Activated CD4-positive, CD25-positive, alpha-beta regulatory T cell (primary cell): ENCODE measurements around the gene GALNS.
"Not testable (repeated sequence)": the region's sequence is repeated elsewhere in the genome, so short reads cannot be mapped to it uniquely, and the experiment has no call there.

Source experiments
- DNase-seq, 4 experiments: peaks; one replicate each; lab custom pipeline; 2025; lab: John Stamatoyannopoulos, UW

The GALNS gene, protein sequence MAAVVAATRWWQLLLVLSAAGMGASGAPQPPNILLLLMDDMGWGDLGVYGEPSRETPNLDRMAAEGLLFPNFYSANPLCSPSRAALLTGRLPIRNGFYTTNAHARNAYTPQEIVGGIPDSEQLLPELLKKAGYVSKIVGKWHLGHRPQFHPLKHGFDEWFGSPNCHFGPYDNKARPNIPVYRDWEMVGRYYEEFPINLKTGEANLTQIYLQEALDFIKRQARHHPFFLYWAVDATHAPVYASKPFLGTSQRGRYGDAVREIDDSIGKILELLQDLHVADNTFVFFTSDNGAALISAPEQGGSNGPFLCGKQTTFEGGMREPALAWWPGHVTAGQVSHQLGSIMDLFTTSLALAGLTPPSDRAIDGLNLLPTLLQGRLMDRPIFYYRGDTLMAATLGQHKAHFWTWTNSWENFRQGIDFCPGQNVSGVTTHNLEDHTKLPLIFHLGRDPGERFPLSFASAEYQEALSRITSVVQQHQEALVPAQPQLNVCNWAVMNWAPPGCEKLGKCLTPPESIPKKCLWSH

DNA sequence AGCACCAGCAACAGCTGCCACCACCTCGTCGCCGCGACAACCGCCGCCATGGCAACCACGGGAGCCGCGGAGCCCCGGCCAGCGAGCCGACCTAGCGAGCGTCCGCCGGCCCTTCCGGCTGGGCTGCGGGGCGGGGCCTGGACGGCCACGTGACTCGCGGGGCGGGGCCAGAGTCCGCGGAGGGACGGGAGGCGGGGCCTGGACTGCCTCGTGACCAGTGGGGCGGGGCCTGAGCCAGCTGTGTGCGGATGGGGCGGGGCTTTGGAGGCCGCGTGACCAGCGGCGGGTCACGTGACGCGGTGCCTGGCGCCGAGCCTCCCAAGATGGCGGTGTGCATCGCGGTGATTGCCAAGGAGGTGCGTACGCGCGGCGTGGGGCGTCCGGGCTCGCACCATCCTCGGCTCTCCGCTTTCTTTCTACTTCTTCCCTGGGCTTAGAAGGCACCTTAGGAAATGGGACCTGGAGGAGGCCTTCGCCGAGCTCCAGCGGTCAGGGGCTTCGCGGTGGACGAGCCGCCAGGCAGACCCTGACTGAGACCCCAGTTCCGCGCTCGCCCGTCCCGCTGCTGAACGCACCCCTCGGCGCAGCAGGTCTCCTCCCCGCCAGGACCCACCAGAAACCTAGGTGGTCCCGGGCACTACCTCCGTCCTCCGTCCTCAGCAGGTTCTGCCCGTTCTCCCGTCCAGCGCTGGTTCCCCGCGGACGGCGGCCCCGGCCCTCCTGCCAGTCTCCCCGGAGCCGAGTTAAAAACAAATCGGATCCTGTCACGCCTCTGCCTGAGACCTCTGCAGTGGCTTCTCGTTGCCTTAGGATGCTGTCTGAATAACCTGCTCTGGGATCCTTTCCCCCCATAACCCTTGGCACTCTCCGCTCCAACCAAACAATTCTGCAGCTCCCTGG is at the start of gene GALNS, which contains the start of gene TRAPPC2L:
Gene GALNS (minus strand): TSS at position 120 of the 900 bp plus-strand sequence. CDS start 70 bp downstream, at position 50.
Gene TRAPPC2L (plus strand): TSS at position 300 of the 900 bp plus-strand sequence. CDS start 24 bp downstream, at position 324.
- peak; percentile 98 to 99 (median 99) for DNase-seq

DNA sequence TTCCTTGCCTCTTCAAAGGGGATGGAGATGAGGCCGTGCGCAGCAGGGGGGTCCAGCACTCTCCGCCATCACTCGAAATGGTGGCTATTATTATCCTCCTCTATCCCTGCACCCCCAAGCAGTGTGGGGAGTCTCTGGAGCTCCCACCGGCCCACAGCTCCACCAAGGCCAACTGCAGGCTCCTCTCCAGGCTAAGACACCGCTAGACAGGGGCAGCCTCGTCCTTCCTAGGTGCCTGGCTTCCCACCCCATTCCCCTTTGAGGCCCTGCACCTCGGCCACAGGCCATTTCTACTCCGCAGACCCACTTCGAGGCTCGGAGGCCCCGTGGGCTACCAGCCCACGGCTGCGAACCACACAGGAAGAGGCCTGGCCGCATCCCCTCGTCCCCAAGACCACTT is 49.3 kb upstream of the GALNS start:
- no peak for DNase-seq

DNA sequence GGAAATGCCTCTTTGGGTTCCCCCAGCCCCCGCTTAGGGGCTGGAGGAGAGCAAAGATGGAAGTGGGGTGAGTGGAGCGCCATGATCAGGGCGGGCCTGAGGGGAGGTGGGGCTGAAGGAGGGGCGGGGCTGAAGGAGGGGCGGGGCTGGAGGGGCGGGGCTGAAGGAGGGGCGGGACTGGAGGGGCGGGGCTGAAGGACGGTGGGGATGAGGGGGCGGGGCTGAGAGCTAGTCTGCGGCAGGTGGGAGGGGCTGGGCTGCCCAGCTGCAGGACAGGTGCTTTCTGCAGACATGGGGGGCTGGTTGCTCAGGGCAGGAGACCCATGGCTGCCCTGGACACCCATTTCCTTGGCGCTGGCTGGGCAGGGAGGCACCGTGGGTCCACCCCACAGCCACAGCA is 48.8 kb upstream of the GALNS start:
- DNase-seq = no peak

DNA sequence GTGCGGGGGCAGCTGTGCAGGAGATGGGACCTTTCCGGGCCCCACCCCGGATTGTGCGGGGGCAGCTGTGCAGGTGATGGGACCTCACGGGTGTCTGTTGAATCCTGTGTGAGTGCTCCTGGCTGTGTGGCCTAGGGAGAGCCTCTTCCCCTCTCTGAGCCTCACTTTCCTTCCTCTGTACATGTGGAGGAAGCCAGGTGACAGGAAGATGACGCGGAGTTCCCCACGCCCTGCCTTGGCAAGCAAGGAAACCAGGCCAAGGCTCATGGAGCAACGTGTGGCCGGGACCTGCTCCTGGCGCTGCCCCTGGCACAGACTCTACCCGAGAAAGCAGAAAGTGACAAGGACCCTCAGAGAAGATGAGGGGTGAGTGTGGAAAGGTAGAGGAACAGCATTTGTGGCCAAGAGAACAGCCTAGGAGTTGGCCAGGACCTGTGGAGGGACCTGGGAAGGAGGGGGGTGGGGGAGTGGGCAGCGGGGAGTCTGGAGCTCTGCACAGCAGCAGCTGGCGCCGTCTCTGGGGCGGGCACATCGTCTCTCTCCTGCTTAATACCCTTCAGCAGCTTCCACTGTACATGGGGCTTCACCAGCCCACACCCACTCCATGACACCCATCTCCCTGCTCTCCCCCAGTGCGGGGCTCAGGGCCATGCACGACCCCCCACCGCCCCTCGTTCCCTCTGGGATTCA is 48.1 kb upstream of the GALNS start:
- no peak for DNase-seq

DNA sequence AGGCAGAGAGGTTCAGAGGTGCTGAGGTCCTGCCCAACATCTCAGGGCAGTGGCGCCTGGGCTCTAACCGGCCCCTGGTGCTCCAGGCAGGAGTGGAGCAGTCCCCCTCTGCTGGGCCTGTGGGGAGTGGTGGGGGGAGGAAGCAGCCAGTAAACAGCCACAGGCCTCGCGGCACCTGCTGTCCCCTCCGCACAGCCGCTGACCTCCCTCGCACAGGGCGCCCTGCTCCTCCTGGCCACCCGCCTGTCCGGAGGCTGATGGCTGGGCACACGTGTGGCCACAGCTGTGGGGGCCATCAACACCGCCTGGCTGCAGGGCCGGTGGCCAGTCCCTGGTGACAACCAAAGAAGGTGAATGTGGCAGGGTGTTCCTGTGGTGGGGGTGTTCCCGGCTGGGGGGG is 46.5 kb upstream of the GALNS start:
- DNase-seq = no peak

DNA sequence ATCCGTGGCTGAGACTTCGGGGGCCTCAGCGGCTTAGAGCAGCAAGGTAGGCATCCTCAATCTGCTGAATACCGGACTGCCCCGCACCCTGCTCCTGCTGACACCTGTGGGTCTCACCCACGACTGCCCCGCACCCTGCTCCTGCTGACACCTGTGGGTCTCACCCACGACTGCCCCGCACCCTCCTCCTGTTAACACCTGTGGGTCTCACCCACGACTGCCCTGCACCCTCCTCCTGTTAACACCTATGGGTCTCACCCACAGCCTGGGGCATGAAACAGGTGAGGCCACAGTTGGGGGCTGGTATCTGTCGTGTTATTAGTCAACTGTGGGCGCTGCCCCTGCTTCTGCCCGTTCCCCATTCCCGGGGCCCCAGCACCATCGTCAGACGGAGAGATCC is 46.0 kb upstream of the GALNS start:
- DNase-seq = no peak

DNA sequence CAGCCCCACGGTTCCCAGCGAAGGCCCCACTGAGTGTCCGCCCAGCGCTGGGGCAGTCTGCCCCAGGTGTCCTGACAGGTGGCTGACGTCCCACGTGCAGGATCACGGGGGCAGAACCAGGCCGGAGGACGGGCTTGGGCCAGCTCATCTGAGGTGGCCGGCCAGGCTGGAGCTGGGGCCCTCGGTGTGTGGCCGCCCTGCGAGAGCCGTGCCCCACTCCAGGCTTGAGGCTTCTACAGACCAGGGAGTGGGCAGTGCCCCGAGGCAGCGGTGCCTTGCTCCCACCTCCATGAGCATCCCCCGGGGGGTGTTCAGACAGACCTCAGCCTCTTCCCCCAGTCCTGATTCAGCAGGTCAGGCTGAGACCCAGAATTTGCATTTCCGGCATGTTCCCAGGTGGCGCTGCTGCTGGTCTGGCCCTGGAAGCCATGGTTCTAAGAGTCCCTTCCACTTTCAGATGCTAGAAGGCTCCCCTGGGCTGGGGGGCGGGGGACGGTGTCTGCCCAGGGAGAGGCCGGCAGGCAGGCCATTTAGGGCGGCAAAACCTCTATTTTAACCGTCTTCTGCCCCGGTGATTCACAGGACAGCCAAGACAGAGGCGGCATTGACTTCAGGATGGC is 45.1 kb upstream of the GALNS start:
- DNase-seq = no peak

DNA sequence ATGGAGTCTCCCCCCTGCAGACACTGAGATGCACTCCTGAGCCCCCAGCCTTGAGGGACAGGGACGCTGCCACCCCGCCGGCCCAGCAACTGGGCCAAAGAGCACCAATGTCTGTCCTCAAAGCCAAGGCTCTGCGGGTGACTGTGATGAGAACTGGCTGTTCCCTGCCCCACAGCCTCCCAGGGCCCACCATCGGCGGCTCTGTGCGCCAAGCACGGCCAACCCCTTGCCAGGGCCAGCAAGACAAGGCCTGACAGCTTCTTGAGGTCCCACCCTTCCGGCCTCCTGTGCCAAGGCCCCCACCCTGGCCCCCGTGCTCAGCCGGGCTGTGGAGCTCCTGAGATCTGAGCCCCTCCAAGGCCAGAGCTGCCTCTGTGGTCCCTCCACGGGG is 43.9 kb upstream of the GALNS start:
- no peak for DNase-seq

DNA sequence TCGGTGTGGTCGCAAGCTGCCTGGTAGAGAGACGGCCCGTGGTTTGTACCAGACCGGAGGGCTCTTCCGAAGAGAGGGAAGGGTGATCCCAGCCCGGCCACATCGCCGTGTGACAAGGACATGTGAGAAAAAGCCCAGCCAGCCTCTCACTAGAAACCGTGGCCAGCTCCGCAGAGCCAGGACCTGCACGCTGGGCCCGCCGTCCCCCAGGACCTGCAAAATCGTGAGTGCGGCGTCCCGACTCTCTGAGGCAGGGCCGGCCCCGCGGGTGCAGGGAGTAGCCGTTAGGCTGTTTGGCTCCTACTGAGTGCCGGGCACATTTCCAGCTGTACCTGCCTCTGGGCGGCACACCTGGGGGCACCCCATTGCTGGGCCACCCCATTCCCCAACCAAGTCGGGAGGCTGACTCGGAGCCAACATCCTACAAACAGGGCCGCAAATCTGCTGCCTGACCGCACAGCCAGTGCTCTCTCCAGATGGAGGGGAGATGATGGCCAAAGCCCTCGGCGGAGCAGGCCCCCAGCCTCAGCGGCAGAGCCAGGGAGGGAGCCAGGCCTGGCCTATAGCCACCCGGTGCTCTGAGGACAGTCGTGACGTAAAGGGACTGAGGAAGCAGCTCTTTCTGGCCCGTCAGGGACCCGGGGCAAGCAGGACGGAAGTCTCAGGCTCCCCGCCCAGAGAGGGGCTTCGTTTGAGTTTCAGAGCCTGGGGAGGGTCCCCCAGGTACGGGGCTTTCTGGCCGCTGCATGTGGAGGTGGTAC is 43.3 kb upstream of the GALNS start:
- DNase-seq = no peak

DNA sequence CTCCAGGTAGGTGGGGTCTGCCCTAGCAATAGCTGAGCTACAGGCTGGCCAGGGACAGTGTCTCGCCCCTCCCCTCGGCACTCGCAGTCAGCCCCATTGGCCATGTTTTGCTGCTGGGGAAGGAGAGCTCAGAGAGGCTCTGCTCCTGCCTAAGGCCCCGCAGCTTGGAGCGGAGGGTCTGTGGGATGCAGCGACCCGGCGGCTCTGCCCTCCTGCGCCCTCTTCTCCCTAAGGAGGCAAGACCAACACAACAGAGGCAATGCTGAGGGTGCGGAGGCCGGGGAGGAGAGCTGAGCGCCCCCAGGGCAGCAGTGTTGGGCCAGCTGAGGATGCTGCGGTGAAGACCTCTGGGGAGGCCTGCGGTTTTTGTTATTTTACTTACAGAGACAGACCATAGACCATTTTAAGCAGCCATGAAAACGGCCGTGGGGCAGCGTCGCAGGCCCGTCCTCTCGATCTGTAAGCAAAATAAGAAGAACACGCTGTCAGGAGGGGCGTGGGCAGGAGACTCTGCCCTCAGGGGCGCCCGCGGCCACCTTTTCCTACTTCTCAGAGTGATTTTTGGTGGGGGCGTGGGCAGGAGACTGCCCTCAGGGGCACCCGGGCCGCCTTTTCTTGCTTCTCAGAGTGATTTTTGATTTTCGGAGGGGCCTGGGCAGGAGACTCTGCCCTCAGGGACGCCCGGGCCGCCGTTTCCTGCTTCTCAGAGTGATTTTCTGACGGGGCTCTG is 41.1 kb upstream of the GALNS start:
- DNase-seq = no peak

DNA sequence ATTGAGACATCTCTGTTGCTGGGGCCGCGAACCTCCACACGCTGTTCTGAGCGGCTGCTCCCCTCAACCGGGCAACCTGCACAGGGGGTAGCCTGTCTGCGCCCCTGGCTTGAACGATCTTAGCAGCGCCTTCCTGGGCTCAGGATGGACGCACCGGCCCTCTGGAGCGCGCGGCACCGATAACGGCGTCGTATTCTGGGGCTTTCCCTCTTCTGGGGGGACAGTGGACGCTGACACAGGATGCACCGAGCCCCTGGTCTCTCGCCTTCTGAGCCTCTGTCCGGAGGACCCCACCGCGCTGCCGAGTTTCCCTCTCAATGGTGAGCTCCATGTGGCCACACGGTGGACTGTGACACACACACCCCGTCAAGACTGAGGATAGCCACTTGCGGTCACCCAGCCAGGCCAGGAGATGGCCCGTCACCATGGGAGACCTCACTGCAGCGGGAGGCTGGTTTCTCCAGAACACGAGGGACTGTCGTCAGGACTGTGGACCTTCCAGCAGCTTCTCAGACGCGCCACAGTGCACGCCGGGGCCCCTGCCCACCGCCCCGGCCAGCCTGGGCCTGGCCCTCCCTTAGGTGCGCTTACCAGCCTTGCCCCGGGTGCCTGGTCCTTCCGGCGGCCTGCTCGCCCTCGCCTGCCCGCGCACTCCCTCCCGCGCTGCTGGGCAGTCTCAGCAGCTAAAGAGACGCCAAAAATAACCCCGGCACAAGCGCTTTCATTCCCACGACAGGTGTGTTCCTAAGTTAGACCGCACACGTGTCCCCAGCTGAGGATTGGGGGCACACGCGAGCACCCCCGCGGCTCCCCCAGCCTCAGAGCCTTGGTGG is 39.7 kb upstream of the GALNS start:
- DNase-seq = no peak

DNA sequence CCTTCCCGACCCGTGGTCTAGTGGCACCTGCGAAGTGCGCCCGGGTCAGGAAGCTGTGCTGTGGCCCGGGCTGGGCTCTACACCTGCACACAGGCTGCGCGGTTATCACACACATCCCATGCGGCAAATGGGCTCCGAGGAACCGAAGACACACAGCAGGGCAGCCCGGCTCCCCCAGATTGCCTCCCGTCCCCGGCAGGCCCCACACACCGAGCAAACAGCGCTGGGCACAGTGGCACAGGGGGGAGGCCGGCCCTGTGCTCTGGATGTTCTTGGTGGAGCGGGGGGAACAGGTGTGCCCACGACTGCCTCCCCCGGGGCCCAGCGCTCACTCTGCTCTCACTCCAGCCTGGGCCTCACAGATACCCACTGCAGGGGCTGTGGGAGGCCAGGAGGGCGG is 38.6 kb upstream of the GALNS start:
- no peak for DNase-seq

DNA sequence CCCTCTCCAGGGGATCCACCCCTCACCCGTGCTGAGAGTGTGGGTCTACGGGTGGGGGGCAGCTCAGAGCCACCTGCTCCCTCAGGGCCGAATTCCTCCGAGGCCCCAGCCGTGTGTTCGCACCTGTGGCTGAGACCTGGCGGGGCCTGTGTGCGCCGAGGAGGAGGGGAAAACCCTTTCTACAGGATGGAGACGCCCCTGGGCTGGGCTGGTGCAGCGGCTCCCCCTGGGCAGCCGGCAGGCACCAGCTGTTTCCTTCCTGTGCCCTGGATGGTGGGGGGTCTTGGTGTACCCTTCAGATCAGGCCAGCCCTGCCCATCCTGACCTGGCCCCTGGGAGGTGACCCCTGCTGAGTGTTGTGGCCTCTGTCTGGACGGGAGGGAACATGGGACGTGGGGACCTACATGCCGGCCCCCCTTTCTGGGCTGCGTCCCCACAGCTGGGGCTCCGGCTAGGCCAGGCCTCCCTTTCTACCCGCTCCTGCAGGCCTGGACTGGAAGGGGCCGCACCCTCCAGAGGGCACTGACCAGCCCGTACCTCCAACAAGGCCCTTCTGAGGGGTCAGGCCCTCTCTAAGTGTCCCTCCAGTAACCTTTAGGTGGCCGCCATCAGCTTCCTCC is 38.0 kb upstream of the GALNS start:
- no peak for DNase-seq

DNA sequence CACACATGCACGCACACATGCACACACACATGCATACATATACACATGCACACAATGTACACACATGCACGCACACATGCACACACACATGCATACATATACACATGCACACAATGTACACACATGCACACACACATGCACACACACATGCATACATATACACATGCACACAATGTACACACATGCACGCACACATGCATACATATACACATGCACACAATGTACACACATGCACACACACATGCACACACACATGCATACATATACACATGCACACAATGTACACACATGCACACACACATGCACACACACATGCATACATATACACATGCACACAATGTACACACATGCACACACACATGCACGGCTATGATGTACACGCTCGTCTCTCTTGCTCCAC is 37.5 kb upstream of the GALNS start:
- not testable (repeated sequence) for DNase-seq

DNA sequence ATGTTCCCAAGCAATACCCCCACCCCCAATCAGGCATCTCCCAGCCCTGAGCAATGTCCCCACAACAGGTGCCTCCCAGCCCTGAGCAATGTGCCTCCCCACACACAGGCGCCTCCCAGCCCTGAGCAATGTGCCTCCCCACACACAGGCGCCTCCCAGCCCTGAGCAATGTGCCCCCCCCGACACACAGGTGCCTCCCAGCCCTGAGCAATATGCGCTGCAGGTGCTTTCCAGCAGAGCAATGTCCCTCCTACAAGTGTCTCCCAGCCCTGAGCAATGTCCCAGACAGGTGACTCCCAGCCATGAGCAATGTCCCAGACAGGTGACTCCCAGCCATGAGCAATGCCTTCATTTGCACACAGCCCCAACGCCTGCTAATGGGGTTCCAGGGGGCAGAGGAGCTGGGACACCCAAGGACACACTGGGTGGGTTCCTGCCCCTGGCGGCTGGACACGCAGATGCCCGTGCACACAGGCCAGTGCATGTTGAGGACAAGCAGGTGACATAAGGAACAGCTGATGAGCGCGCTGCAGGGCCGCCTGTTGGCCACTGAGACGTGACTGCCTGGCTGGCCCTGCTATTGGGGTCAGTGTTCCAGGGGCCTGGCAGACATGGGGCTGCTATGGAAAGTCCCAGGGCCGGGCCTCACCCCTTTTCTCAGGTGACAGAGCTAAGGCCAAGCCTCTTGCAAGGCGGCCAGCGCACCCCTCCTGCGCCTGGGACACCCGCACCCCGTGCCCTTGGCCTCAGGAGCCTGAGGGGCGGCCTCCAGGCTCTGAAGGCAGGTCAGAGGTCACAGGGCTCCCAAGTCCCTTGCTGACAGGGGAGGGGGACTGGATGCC is 36.6 kb upstream of the GALNS start:
- no peak for DNase-seq

DNA sequence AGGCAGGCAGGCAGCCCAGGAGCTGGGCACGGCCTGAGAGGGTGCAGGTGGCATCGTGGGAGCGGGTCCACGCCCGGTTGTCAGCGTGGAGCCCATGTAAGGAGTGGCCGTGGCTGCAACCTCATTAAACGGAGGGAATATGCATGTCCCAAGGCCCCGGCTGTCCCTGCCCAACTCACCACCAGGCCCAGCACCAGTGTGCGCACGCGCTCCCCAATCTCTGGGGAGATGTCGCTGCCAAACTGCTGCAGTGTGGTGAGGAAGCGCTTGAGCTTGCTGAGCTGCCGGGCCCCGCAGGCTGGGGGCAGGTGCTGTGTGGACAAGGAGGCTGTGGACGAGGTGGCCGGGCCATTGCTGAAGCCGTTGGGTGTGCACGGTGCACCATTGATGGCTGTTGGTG is 35.3 kb upstream of the GALNS start:
- no peak for DNase-seq

DNA sequence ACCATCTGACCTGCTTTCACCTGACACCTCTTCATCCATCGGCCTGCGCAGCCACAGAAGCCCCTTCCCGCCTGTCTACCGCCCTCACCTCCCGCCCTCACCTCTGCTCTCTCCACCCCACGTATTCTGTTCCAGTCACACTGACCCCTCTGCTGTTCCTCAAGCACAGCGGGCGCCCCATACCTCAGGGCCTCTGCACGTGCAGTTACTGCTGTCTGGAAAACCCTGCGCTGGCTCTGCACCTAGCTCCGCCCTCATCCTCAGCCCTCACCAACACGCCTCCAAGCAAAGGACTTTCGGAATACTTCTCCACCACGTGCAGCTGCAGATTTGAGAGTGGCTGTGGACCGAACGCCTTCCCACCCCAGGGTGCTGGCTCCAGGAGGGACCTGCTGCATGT is 34.3 kb upstream of the GALNS start:
- no peak for DNase-seq
